Thyroid gland (tissue), 4 donors: ENCODE data around the gene CCDC92. TPM values are rescaled to one million over a fixed set of nuclear protein-coding genes. Genes with fewer than 3 reads are reported as not detected.
"Not testable (repeated sequence)": the region's sequence is repeated elsewhere in the genome, so short reads cannot be mapped to it uniquely, and the experiment has no call there.

Experiments used
- DNase-seq, 2 donors: peaks; one replicate each; pipeline ENCODE4 v3.0.0-alpha.2; 2019
- H3K27ac ChIP-seq, 3 donors: fragments of 200-600 bp; sonication (generic); 1 replicate in 2 of 3; 2 replicates in 1 of 3; pipeline ENCODE4 v1.5.1; 2016 to 2019; ENCODE audit warnings: mild to moderate bottlenecking in 1 of 3, moderate library complexity in 1 of 3
- H3K27me3 ChIP-seq: fragments of 200-600 bp; sonication (generic); one replicate; pipeline ENCODE4 v1.5.1; 2019
- H3K36me3 ChIP-seq, 2 donors: fragments of 200-600 bp; sonication (generic); one replicate each; pipeline ENCODE4 v1.5.1; 2016 to 2019
- H3K4me1 ChIP-seq, 2 donors: fragments of 200-600 bp; sonication (generic); one replicate each; pipeline ENCODE4 v1.5.1; 2017 to 2019
- H3K4me3 ChIP-seq, 3 donors: fragments of 200-600 bp; sonication (generic); replicated peaks in 1 of 3; 1 replicate in 2 of 3; 2 replicates in 1 of 3; pipeline ENCODE4 v1.5.1; 2016; ENCODE audit warnings: mild to moderate bottlenecking in 1 of 3
- H3K9me3 ChIP-seq: fragments of 200-600 bp; sonication (generic); one replicate; pipeline ENCODE4 v1.5.1; 2017
- POLR2A ChIP-seq, 2 donors: fragments of 450-650 bp; IDR thresholded peaks; one replicate each; pipeline ENCODE4 v1.6.1; 2017; ENCODE audit warnings: antibody characterized with exemption in 2 of 2, mild to moderate bottlenecking in 2 of 2, moderate library complexity in 1 of 2
- WGBS, 2 donors: methylation state at CpG; one replicate each; pipeline ENCODE4 v1.1.5; 2017; 5-methylcytosine and 5-hydroxymethylcytosine counted together
- intact Hi-C: fragments of 100-400 bp; cut with DNase I; formaldehyde crosslinking; loops from one replicate; pipeline ENCODE4 v1.15.1; 2023
- total RNA-seq, 4 donors: library from RNA; depleted of rRNA; stranded (reverse); fragments of >200 nt; gene quantifications; one replicate each; pipeline ENCODE4 v1.2.3, GENCODE V29; 2016
- TF ChIP-seq, protein P1 (sequence below), 6 experiments: fragments of 200-600 bp in 3 of 6; fragments of 450-650 bp in 3 of 6; sonication (generic) in 3 of 6; IDR thresholded peaks; one replicate each; pipeline ENCODE4 v1.5.1; 2016 to 2019; ENCODE audit warnings: antibody characterized with exemption in 6 of 6, mild to moderate bottlenecking in 2 of 6, inconsistent platforms in 1 of 6, moderate library complexity in 1 of 6

The CCDC92 gene
- total RNA-seq, 4 donors from 2014 or later = 26.6 to 47.0 (median 39.1) TPM

DNA sequence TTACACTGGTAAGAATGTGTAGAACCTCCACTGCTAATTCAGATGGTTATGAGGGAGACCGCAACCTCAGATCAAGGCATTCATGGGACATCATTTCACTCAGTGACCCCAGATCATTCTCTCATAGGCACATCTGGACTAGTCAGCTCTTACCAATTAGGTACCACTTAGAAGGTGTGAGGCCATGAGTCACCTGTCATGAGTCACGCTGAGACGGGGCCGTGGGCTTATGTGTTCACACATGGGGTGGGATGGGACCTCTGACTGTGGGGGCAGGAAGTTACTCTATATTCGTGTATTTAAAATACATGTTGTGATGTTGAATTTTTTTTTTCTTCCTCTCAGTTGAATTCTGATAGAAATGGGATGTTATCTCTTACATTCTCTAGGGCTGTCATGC is 55.9 kb downstream of the CCDC92 start:
- 86 to 87% methylated on average over 5 of the region's 5 CpGs for WGBS, 2 donors
- Histone ChIP-seq H3K4me3 (no peak overlapping the region), H3K4me1 (no peaks in the 10 kb centered on the region), H3K36me3 (no peaks in the 10 kb centered on the region), H3K9me3 (no peaks in the 10 kb centered on the region), H3K27me3 (no peaks in the 10 kb centered on the region), H3K27ac (no peak overlapping the region)
- no peak for DNase-seq
- intact Hi-C loops = no loop called here
- no peak for TF ChIP-seq POLR2A (IDR thresholded peaks at IDR 0.05)
- TF ChIP-seq, protein P1, sequence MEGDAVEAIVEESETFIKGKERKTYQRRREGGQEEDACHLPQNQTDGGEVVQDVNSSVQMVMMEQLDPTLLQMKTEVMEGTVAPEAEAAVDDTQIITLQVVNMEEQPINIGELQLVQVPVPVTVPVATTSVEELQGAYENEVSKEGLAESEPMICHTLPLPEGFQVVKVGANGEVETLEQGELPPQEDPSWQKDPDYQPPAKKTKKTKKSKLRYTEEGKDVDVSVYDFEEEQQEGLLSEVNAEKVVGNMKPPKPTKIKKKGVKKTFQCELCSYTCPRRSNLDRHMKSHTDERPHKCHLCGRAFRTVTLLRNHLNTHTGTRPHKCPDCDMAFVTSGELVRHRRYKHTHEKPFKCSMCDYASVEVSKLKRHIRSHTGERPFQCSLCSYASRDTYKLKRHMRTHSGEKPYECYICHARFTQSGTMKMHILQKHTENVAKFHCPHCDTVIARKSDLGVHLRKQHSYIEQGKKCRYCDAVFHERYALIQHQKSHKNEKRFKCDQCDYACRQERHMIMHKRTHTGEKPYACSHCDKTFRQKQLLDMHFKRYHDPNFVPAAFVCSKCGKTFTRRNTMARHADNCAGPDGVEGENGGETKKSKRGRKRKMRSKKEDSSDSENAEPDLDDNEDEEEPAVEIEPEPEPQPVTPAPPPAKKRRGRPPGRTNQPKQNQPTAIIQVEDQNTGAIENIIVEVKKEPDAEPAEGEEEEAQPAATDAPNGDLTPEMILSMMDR (IDR thresholded peaks at IDR 0.05) = no peak

DNA sequence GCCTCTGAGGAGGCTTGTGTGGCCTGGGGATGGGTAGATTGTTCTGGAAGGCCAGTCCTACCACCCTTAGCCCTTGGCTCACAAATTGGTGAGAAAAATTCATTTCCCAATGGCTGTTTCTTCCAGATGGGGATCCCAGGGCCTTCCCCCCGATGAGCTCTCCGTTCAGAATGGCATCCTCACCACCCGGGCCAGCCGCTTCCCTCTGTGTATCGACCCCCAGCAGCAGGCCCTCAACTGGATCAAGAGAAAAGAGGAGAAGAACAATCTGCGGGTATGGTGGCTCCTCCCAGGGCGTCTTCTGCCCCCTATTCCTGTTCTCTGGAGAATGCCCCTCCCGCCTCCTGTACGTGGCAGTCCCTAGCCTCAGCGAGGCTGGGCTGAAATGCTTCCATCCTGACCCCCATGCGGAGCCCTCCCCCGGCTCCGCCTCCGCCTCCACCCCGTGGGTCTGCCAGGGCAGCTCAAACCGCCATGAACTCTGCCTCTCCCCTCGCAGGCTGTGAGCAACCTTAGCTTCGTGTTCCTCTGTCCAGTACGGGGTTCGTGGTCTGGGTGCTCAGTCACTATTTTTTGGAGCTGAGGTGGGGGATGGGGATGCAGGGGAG is 57.8 kb downstream of the CCDC92 start:
- Histone ChIP-seq H3K4me1 (no peaks in the 10 kb centered on the region), H3K9me3 (no peaks in the 10 kb centered on the region), H3K36me3 (no peaks in the 10 kb centered on the region), H3K27me3 (no peaks in the 10 kb centered on the region), H3K4me3 (no peak overlapping the region), H3K27ac (no peak overlapping the region)
- no peak for TF ChIP-seq POLR2A (IDR thresholded peaks at IDR 0.05)
- TF ChIP-seq, protein P1 (IDR thresholded peaks at IDR 0.05) = no peak
- WGBS, 2 donors = 55 to 58% methylated on average over 20 of the region's 20 CpGs
- no peak for DNase-seq
- intact Hi-C loops = loop anchor here (5.0 kb wide), 1 partner anchor 112 kb away; no protein-coding TSS in a partner anchor

DNA sequence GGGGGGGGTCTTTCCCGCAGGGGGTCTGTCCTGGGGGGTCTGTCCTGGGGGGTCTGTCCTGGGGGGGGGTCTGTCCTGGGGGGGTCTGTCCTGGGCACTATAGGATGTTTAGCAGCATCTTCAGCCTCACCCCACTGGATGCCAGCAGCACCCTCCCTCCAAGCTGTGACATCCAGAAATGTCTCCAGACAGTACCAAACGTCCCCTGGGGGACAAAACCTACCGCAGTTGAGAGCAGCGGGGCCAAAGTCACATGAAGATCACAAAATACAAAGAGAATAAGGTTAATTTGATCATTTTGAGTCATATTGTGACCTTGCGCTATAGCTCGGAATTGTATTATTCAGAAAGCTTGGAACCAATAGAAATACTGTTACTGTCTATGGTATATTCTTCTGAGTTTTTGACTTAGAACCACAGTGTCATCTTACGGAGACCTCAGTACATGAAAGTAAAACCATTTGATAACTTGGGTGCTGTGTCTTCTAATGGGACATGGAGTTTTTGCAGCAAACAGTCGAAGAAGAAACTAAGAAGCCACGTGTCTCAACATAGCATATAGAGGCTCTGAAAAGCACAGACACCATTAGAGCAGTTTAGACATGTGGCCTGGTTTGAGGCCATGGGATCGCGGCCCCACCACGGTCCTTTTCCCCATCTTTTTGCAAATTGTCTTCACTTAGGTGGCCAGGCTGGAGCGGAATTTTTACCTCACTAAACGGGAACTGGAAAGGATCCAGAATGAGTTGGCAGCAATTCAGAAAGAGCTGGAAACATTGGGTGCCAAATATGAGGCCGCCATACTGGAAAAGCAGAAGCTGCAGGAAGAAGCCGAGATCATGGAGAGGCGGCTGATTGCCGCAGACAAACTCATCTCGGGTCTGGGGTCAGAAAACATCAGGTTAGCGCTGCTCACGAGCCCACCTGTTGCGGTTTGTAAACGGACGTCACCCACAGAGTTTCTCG is 59.9 kb downstream of the CCDC92 start:
- no peaks in the 10 kb centered on the region for H3K27me3 ChIP-seq
- 72 to 73% methylated on average over 24 to 25 of the region's 25 CpGs for WGBS, 2 donors
- H3K36me3 ChIP-seq = no peaks in the 10 kb centered on the region
- no peaks in the 10 kb centered on the region for H3K4me1 ChIP-seq
- H3K27ac ChIP-seq = no peak overlapping the region
- no peak overlapping the region for H3K4me3 ChIP-seq
- TF ChIP-seq, protein P1 (IDR thresholded peaks at IDR 0.05) = no peak
- TF ChIP-seq POLR2A (IDR thresholded peaks at IDR 0.05) = no peak
- DNase-seq = no peak
- no peaks in the 10 kb centered on the region for H3K9me3 ChIP-seq
- intact Hi-C loops = loop anchor here (5.0 kb wide), 1 partner anchor 115 kb away; no protein-coding TSS in a partner anchor

DNA sequence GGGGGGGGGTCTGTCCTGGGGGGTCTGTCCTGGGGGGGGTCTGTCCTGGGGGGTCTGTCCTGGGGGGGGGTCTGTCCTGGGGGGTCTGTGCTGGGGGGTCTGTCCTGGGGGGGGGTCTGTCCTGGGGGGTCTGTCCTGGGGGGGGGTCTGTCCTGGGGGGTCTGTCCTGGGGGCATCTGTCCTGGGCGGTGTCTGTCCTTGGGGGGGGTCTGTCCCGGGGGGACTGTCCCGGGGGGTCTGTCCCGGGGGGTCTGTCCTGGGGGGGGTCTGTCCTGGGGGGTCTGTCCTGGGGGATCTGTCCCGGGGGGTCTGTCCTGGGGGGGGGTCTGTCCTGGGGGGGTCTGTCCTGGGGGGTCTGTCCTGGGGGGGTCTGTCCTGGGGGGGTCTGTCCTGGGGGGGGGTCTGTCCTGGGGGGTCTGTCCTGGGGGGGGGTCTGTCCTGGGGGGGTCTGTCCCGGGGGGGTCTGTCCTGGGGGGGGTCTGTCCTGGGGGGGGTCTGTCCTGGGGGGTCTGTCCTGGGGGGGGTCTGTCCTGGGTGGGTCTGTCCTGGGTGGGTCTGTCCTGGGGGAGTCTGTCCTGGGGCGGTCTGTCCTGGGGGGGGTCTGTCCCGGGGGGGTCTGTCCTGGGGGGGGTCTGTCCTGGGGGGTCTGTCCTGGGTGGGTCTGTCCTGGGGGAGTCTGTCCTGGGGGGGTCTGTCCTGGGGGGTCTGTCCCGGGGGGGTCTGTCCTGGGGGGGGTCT is 60.8 kb downstream of the CCDC92 start:
- not testable (repeated sequence) for DNase-seq, H3K4me3 ChIP-seq, H3K9me3 ChIP-seq, H3K36me3 ChIP-seq, H3K27ac ChIP-seq, H3K4me1 ChIP-seq, H3K27me3 ChIP-seq
- no CpG with 5 or more reads among the region's 9 CpGs for WGBS, 2 donors
- intact Hi-C loops = loop anchor here (5.0 kb wide), 1 partner anchor 115 kb away; no protein-coding TSS in a partner anchor

DNA sequence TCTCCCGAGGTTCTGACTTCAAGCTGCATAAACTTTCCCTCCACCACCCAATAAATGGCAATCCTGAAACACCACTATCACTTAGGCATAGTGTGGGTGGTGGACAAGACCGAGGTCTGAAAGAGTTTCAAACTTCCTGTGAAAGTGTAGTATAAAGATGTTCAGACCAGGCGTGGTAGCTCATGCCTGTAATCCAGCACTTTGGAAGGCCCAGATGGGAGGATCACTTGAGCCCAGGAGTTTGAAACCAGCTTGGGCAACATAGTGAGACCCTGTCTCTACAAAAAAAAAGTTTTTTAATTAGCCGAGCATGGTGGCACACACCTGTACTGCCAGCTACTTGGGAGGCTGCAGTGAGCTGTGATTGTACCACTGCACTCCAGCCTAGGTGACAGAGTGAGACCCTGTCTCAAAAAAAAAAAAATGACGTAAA is 61.9 kb downstream of the CCDC92 start:
- Histone ChIP-seq H3K27ac (no peak overlapping the region), H3K4me3 (no peak overlapping the region), H3K27me3 (no peaks in the 10 kb centered on the region), H3K4me1 (no peaks in the 10 kb centered on the region), H3K36me3 (no peaks in the 10 kb centered on the region), H3K9me3 (no peaks in the 10 kb centered on the region)
- intact Hi-C loops = loop anchor here (5.0 kb wide), 1 partner anchor 117 kb away; no protein-coding TSS in a partner anchor
- WGBS, 2 donors = 72 to 82% methylated on average over 5 of the region's 5 CpGs
- TF ChIP-seq, protein P1 (IDR thresholded peaks at IDR 0.05) = no peak
- TF ChIP-seq POLR2A (IDR thresholded peaks at IDR 0.05) = no peak
- no peak for DNase-seq
